ENCODE results near the gene CRYGS. TPM values are rescaled to one million over a fixed set of nuclear protein-coding genes. Genes with fewer than 3 reads are reported as not detected.

Gene CRYGS
- total RNA-seq, 4 donors from 2014 or later, result 0.77 to 6.2 (median 2.4) TPM; not detected in 1

DNA sequence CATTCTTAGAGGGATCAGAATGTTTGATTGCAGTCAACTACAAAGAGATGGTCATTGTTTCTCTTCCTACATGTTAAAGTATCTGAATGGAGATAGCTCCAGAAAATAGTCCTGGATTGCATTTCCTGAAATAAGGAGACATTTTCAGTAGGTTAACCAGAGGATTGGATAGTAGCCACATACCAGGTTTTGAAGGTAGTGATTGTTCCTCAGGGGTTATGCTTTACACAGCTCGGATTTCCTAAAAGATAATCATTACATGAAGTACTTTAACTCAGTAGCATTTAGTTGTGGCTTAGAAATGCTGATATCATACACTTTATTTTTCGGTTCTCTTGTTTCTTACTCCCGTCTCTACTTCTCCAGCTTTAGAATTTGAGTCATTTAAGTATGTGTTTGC is 36.6 kb upstream of the CRYGS start:
- no peaks in the 10 kb centered on the region for H3K9me3 ChIP-seq
- H3K4me3 ChIP-seq, result no peak overlapping the region
- no peaks in the 10 kb centered on the region for H3K27me3 ChIP-seq
- no peaks in the 10 kb centered on the region for H3K36me3 ChIP-seq
- intact Hi-C loops (cut with DNase I; ENCODE audit: low total_unique reads), result no loop called here
- no peaks in the 10 kb centered on the region for H3K4me1 ChIP-seq
- DNase-seq, result no peak
- H3K27ac ChIP-seq, result no peak overlapping the region
- no peak for TF ChIP-seq POLR2A (IDR thresholded peaks at IDR 0.05)
- TF ChIP-seq, protein P1, sequence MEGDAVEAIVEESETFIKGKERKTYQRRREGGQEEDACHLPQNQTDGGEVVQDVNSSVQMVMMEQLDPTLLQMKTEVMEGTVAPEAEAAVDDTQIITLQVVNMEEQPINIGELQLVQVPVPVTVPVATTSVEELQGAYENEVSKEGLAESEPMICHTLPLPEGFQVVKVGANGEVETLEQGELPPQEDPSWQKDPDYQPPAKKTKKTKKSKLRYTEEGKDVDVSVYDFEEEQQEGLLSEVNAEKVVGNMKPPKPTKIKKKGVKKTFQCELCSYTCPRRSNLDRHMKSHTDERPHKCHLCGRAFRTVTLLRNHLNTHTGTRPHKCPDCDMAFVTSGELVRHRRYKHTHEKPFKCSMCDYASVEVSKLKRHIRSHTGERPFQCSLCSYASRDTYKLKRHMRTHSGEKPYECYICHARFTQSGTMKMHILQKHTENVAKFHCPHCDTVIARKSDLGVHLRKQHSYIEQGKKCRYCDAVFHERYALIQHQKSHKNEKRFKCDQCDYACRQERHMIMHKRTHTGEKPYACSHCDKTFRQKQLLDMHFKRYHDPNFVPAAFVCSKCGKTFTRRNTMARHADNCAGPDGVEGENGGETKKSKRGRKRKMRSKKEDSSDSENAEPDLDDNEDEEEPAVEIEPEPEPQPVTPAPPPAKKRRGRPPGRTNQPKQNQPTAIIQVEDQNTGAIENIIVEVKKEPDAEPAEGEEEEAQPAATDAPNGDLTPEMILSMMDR (IDR thresholded peaks at IDR 0.05), result no peak

DNA sequence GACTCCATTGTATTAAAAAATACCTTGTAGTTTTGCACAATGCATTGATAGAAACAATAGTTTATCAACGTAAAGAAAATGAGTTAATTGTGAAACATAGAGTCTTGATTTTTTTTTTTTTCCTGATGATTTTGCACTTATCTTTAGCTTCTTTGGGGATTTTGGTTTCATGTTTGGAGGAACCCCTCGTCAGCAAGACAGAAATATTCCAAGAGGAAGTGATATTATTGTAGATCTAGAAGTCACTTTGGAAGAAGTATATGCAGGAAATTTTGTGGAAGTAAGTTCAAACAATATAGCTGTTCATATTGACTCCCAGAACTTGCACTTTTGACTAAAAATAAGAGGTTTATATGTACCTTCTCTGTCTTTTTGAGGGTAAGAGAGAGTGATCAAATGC is 33.3 kb upstream of the CRYGS start:
- TF ChIP-seq, protein P1 (IDR thresholded peaks at IDR 0.05), result no peak
- no peak for TF ChIP-seq POLR2A (IDR thresholded peaks at IDR 0.05)
- no peak for DNase-seq
- Histone ChIP-seq H3K27ac (no peak overlapping the region), H3K4me3 (no peak overlapping the region), H3K9me3 (no peaks in the 10 kb centered on the region), H3K4me1 (no peaks in the 10 kb centered on the region), H3K36me3 (no peaks in the 10 kb centered on the region), H3K27me3 (no peaks in the 10 kb centered on the region)
- intact Hi-C loops (cut with DNase I; ENCODE audit: low total_unique reads), result no loop called here

DNA sequence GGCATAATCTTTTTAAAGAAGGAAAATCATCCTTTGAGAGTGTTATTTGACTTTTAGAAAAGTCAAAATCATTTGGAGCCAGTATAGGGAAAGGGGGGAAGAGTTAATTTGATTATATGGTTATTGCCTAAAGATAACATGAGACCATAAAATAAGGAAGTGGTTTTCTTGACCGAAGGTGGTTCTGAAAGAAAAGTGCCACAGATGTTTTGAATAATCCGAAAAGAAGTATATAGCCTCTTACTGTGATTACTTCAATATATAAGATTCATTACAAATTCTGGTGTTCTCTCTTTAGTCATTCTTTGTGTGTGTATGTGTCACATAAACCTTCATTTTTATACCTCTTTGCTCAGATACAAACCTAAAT is 27.4 kb upstream of the CRYGS start:
- TF ChIP-seq POLR2A (IDR thresholded peaks at IDR 0.05), result no peak
- TF ChIP-seq, protein P1 (IDR thresholded peaks at IDR 0.05), result no peak
- H3K27ac ChIP-seq, result no peak overlapping the region
- no peaks in the 10 kb centered on the region for H3K36me3 ChIP-seq
- peak overlapping the region in 1 of 2 donors; percentile 88 for H3K4me3 ChIP-seq
- H3K27me3 ChIP-seq, result no peaks in the 10 kb centered on the region
- peaks cover 5 to 21% of the 10 kb centered on the region in 2 donors for H3K4me1 ChIP-seq
- H3K9me3 ChIP-seq, result no peaks in the 10 kb centered on the region
- DNase-seq, result no peak
- intact Hi-C loops (cut with DNase I; ENCODE audit: low total_unique reads), result no loop called here

DNA sequence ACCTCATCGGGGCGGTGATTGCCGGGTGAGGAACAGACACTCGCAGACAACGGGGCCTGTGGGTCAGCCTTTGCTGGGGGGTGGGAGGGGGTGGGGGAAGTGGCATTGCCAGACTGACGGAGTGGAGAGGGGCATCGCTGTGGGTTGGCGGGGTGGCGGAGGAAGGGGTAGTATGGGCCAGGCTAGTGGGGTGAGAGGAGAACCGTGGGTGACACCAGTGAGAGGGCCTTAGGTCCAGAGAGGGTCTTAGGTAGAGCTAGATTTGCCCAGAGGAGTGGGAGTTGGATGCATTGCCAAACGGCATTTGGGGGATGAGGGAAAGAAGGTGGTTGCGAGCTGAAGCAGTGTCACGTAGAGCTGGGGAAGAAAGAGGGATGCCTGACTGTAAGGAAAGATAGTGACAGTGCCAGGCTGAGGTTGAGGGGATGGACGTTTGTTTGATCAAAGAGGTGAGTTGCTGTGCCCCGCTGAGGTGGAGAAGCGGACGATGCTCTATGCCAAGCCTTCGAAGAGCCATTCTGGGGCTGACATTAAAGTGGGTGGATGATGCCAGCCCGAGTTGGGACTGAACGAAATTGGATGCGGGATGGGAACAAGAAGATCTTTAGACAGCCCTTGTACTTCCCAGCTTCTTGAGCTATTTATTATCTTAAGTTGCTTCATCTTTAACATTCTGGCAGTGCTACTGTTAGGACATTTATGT is 26.9 kb upstream of the CRYGS start:
- TF ChIP-seq, protein P1 (IDR thresholded peaks at IDR 0.05), result no peak
- no peak for TF ChIP-seq POLR2A (IDR thresholded peaks at IDR 0.05)
- Histone ChIP-seq H3K36me3 (no peaks in the 10 kb centered on the region), H3K27me3 (no peaks in the 10 kb centered on the region), H3K9me3 (no peaks in the 10 kb centered on the region), H3K4me1 (peaks cover 5 to 21% of the 10 kb centered on the region in 2 donors), H3K4me3 (peak overlapping the region; percentile 56 to 88), H3K27ac (peak overlapping the region; percentile 81 to 93)
- intact Hi-C loops (cut with DNase I; ENCODE audit: low total_unique reads), result no loop called here
- no peak for DNase-seq

DNA sequence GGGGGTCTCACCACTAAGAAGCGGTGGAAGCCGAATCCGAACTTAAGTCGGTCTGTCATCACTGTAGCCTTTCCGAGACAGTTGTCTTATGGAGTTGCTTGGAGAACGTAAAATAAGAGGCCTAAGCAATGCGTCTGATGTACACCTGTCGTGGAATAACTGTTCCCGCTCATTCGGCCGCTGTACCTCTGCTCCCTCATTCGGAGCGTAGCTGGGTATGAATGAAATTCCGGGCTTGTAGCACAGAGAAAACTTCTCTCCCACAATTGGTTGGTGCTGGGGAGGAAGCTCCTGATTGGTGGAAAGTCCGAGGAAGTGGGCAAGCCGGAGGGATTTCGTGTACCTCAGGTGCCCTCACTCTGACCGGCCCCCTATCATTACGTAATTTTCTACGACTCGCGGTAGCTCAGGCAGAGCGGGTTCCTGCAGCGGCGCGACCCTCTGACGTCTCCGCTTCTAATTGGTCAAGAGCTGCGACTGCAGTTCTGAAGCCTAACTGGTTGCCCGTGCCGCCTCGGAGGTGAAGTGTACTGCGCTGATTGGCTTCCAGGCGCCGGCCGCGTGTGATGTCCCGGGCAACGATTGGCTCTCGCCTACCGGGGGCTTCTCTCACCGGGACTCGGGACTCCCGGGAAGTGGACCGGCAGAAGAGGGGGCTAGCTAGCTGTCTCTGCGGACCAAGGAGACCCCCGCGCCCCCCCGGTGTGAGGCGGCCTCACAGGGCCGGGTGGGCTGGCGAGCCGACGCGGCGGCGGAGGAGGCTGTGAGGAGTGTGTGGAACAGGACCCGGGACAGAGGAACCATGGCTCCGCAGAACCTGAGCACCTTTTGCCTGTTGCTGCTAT is 26.1 kb upstream of the CRYGS start, which contains the start of gene DNAJB11:
Gene DNAJB11 (plus strand): TSS at position 625 of the 845 bp plus-strand sequence. CDS start 178 bp downstream, at position 803.
- Histone ChIP-seq H3K4me1 (peaks cover 5 to 21% of the 10 kb centered on the region in 2 donors), H3K27me3 (no peaks in the 10 kb centered on the region), H3K9me3 (no peaks in the 10 kb centered on the region), H3K36me3 (no peaks in the 10 kb centered on the region), H3K4me3 (peak within 1 kb of the TSS; percentile 56 to 88), H3K27ac (peak within 1 kb of the TSS; percentile 81 to 93)
- TF ChIP-seq, protein P1 (IDR thresholded peaks at IDR 0.05), result no peak
- peak; percentile 56 to 83 for TF ChIP-seq POLR2A (IDR thresholded peaks at IDR 0.05)
- intact Hi-C loops (cut with DNase I; ENCODE audit: low total_unique reads), result no loop called here
- peak; percentile 99 for DNase-seq

Data from uterus (tissue), 4 donors.